Uterus (tissue), 2 donors: Measurements from ENCODE around the gene GBP4.

Source experiments
- POLR2A ChIP-seq, 2 donors: fragments of 450-650 bp; IDR thresholded peaks; one replicate each; pipeline ENCODE4 v1.6.1; 2016; ENCODE audit warnings: antibody characterized with exemption in 2 of 2, mild to moderate bottlenecking in 1 of 2, moderate library complexity in 1 of 2
- TF ChIP-seq, protein P1 (sequence below), 4 experiments: fragments of 200-600 bp in 2 of 4; fragments of 450-650 bp in 2 of 4; sonication (generic) in 2 of 4; IDR thresholded peaks; one replicate each; pipeline ENCODE4 v1.5.1; 2016 to 2019; ENCODE audit warnings: antibody characterized with exemption in 4 of 4, mild to moderate bottlenecking in 2 of 4, moderate library complexity in 1 of 4

DNA sequence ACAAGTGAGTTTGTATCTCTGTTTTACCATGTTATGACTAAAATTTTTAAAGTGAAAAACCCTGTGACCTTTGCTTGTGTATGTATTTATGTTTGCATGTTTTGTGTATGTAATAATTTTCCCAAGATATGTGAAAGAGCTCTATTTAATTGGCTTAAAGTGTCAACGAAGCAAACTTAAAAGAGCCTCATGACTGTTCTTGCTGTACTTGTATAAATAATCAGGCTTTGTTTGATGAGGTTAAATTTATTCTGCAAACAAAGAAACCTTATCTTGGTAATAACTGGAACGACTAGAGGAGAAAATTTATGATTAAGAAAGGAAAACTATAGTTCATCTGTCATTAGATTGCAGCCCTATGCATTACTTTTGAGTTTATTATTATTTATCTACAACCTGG is 29.6 kb downstream of the GBP4 start:
- TF ChIP-seq, protein P1, sequence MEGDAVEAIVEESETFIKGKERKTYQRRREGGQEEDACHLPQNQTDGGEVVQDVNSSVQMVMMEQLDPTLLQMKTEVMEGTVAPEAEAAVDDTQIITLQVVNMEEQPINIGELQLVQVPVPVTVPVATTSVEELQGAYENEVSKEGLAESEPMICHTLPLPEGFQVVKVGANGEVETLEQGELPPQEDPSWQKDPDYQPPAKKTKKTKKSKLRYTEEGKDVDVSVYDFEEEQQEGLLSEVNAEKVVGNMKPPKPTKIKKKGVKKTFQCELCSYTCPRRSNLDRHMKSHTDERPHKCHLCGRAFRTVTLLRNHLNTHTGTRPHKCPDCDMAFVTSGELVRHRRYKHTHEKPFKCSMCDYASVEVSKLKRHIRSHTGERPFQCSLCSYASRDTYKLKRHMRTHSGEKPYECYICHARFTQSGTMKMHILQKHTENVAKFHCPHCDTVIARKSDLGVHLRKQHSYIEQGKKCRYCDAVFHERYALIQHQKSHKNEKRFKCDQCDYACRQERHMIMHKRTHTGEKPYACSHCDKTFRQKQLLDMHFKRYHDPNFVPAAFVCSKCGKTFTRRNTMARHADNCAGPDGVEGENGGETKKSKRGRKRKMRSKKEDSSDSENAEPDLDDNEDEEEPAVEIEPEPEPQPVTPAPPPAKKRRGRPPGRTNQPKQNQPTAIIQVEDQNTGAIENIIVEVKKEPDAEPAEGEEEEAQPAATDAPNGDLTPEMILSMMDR (IDR thresholded peaks at IDR 0.05) = no peak
- no peak for TF ChIP-seq POLR2A (IDR thresholded peaks at IDR 0.05)
